Measurements from ENCODE around the gene RNF212B.
"Not testable (repeated sequence)": the region's sequence is repeated elsewhere in the genome, so short reads cannot be mapped to it uniquely, and the experiment has no call there.

RNF212B gene

GRCh38 chr14:23237772-23238594 lies at the start of gene RNF212B:
TSS of gene RNF212B (plus strand) at chr14:23237936. CDS start at chr14:23240346, 2,410 bp downstream.
- peak; percentile 67 for DNase-seq

DNA sequence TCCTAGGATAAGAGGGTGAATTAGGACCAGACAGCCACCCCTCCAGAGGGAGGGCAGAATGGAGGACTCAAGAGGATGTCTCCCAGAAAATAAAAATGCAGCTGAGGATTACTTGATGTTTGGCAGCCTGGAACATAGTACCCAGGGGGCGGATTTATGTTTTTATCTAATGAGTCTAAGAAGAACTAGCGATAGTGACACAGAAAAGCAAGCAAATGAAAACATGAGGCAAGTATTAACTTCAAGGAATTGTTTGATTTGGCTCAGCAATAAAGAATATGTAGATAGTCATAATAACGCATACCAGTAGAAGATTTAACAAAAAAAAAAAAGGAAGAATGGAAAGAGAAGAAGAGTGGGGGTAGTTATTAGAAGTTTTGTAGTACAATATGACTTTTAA lies 44.3 kb upstream of the RNF212B start:
- DNase-seq: no peak

- DNase-seq: no peak
Measured at GRCh38 chr14:23195552-23196101, 42.1 kb upstream of the RNF212B start.

DNA sequence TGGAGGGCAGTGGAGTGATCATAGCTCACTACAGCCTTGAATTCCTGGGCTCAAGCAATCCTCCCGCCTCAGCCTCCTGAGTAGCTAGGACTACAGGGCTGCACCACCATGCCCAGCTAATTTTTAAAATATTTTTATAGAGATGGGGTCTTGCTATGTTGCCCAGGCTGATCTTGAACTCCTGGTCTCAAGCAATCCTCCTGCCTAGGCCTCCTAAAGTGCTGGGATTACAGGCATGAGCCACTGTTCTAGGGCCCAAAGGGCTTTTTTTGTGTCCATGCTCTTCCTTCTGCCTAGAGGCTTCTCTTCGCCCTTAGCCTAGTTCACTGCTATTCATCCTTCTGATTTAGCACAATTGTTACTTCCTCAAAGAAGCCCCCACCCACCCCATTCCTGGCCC lies 41.2 kb upstream of the RNF212B start:
- not testable (repeated sequence) for DNase-seq

GRCh38 chr14:23199141-23199540 lies 38.6 kb upstream of the RNF212B start:
- not testable (repeated sequence) for DNase-seq

DNA sequence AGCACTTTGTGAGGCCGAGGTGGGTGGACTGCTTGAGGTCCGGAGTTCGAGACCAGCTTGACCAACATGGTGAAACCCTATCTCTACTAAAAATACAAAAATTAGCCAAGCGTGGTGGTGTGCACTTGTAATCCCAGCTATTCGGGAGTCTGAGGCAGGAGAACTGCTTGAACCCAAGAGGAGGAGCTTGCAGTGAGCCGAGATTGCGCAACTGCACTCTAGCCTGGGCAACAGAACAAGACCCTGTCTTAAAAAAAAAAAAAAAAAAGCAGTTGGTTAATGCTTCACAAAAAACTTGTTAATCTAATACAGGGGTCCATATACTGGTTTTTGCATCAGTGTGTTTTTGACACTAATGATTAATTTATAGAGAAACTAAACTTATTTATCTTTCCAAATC lies 35.7 kb upstream of the RNF212B start:
- DNase-seq: no peak

- no peak for DNase-seq
Measured at GRCh38 chr14:23206422-23207145, 31.2 kb upstream of the RNF212B start.

DNA sequence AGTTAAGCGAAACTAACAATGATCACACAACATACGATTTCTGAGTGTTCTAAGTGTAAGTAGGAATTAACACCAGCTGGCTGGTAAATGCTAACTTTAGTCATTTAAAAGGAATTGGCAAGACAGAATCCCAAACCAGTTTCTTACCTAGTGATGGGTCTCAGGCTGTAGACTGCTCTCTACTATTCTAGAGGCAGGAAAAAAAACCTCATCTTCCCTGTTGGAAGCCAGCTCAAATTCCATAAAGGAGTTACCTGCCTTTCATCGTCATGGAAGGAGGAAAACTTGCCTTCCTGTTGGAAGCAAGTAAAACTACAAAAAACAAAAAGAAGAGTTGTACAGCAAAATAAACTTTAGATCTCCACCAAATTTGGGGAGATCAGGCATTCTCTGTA lies 30.6 kb upstream of the RNF212B start:
- no peak for DNase-seq

DNA sequence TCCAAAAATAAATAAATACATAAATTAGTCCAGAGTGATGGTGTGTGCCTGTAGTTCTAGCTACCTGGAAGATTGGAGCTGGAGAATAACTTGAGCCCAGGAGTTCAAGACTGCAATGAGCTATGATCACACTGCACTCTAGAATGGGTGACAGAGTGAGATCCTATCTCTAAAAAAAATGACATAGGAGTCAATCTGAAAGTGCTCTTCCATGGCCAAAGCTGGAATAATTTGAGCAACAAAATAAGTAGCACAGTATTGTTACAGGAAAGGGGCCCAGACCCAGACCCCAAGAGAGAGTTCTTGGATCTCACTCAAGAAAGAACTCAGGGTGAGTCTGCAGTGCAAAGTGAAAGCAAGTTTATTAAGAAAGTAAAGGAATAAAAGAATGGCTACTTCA lies 29.4 kb upstream of the RNF212B start:
- DNase-seq: no peak

- DNase-seq: no peak
Measured at GRCh38 chr14:23209651-23210423, 27.9 kb upstream of the RNF212B start.

DNA sequence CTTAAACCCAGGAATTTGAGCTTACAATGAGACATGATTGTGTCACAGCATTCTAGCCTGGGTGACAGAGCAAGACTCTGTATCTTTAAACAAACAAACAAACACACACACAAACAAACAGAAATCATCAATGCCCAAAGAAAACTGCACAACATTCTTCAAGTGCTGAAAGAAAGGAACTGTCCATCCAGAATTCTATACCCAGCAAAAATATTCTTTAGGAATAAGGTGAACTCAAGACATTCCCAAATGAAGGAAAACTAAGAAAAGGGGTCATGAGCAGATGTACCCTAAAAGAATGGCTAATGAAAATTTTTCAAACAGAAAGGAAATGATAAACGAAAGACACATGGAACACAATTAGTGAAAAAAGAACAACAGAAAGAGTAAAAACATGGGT lies 22.3 kb upstream of the RNF212B start:
- DNase-seq: no peak

GRCh38 chr14:23217032-23218020 lies 20.4 kb upstream of the RNF212B start:
- DNase-seq: no peak

DNA sequence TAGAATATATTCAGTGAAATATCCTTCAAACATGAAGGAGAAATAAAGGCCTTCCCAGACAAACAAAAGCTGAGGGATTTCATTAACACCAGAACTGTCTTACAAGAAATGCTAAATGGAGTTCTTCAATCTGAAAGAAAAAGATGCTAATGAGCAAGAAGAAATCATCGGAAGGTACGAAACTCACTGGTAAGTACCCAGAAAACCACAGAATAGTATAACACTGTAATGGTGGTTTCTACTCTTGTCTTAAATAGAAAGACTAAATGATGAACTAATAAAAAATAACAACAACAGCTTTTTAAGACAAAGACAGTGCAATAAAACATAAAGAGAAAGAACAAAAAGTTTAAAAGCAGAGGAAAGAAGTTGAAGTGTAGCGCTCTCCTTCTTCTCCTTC lies 18.7 kb upstream of the RNF212B start:
- no peak for DNase-seq

DNA sequence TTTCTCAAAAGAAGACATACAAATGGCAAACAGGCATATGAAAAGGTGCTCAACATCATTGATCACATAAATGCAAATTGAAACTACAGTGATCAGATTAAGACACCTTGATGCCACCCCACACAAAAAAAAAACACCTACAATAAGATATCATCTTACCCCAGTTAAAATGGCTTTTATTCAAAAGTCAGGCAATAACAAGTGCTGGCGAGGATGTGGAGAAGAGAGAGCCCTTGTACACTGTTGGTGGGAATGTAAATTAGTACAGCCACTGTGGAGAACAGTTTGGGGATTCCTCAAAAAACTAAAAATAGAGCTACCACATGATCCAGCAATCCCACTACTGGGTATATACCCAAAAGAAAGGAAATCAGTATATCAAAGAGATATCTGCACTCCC lies 12.8 kb upstream of the RNF212B start:
- not testable (repeated sequence) for DNase-seq

DNA sequence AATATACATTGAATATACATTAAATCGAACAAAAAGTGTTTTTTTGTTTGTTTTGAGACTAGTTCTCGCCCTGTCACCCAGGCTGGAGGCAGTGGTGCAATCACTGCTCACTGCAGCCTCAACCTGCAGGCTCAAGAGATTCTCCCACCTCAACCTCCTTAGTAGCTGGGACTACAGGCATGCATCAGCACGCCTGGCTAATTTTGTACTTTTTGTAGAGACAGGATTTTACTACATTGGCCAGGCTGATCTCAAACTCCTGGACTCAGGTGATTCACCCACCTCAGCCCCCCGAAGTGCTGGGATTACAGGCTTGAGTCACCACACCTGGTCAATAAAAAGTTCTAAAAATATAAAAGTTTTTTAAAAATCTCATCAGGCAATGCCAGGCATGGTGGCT lies 10.2 kb upstream of the RNF212B start:
- DNase-seq: no peak

DNA sequence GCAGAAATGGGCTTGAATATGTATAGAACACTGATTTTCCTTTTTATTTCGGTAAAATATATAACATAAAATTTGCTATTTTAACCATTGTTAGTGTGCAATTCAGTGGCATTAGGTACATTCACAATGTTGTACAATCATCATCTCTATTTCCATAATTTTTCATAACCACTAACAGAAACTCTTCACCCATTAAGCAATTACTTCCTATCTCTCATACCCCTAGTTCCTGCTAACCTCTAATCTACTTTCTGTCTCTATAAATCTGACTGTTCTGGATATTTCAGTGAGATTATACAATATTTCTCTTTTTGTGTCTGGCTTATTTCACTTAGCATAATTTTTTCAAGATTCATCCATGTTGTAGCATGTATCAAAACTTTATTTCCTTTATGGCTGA lies 8.9 kb upstream of the RNF212B start:
- no peak for DNase-seq

DNA sequence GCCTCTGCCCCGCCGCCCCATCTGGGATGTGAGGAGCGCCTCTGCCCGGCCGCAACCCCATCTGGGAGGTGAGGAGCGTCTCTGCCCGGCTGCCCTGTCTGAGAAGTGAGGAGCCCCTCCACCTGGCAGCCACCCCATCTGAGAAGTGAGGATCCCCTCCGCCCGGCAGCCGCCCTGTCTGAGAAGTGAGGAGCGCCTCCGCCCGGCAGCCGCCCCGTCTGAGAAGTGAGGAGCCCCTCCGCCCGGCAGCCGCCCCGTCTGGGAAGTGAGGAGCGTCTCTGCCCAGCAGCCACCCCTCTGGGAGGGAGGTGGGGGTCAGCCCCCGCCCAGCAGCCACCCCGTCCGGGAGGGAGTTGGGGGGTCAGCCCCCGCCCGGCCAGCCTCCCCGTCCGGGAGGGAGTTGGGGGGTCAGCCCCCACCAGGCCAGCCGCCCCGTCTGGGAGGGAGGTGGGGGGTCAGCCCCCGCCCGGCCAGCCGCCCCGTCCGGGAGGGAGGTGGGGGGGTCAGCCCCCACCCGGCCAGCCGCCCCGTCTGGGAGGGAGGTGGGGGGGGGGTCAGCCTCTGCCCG lies 5.4 kb upstream of the RNF212B start:
- DNase-seq: not testable (repeated sequence)

DNA sequence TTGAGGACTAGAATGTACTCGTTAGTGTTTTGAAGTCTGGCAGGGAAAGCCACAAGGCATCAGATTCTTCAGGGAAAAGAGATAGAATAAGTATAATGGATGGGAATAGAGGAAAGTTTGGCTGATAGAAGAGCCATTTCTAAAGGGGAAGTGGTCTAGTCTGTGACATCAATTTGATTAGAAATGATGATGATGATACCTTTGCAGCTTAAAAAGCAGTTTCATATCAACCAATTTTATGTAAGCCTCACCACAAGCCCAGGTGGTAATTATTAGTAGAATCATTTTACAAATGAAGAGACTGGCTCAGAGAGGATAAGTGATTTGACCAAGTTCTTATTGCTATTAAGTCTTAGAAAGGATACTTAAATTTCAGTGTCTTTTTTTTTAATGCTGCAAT lies 2.9 kb downstream of the RNF212B start:
- no peak for DNase-seq

DNA sequence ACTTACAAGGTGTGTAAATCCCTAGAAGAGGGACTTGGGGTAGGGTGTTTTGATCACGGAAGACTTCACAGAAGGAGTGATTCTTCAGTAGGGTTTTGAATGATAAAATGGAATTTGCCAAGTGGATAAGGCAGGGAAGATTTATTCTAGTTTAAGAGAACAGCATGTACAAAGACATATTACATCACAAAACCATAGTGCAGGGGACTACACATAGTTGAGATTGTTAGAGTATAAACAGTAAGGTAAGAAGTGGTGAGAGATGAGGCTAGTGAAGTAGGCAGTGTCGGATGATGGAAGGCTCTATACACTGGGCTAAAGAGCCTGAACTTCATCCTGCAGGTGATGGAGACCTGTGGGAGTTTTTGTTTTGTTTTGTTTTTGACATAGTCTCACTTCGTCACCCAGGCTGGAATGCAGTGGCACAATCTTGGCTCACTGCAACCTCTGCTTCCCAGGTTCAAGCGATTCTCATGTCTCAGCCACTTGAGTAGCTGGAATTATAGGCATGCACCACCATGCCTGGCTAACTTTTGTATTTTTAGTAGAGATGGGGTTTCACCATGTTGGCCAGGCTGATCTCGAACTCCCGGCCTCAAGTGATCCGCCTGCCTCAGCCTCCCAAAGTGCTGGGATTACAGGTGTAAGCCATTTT lies 3.5 kb downstream of the RNF212B start:
- DNase-seq: not testable (repeated sequence)

DNA sequence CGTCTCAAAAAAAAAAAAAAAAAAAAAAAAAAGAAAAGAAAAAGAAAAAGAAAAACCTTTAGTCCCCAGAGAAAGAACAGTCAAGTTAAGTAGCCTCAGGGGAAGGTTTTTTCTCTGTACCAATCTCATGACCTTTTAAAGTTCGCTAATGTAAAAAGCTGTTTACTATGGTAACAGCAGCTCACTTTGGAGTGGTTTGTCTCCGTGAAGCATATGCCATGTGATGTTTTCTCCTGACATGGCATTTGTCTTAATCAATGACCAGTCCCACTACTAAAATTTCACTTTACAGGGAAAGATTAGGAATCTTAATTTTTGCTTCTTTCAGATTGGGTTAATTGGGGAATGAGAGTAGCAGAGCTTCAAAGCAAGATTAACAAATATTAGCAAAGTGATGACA lies 4.3 kb downstream of the RNF212B start:
- no peak for DNase-seq

DNA sequence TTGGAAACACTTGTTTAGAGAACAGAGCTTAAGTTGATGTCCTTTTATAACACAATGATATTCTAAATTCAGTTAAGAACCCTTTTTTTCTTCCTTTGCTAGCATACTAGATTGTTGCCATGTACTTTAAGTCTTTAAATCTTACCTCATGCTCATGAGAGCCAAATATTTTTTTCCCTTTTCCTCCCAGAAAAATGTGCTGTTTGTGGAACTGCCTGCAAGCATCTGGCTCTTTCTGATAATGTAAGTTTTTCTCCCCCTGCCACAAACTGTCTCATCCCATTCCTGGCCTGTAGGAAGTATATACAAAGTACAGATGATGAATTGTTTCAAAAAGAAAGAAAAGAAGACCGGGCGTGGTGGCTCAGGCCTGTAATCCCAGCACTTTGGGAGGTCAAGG lies 5.3 kb downstream of the RNF212B start:
- DNase-seq: no peak
